ENCODE results near the gene ATP1A2.

The ATP1A2 gene

DNA sequence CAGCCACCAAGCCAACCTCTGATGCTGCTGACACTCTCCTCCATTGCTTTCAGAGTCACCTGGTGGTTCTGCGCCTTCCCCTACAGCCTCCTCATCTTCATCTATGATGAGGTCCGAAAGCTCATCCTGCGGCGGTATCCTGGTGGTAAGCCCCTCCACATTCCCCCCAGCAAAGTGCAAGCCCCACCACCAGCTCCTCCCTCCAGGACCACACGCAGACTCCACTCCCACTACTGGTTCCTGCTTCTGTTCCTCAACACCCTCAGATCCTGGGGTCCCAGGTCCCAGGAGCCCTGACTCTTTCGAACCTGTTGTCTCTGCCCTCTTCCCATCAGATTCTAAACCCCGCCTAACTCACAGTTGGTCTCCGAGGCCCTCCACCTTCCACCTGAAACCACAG is 24.3 kb downstream of the ATP1A2 start:
- in situ Hi-C loops (cut with HindIII; ENCODE audit: low sequenced_read_pairs): loop anchor here (10.0 kb wide), 1 partner anchor 65 kb away; the partner anchor contains the start of gene PEA15

GRCh38 chr1:160143695-160144094 is 28.1 kb downstream of the ATP1A2 start:
- in situ Hi-C loops (cut with HindIII; ENCODE audit: low sequenced_read_pairs): loop anchor here (10.0 kb wide), 1 partner anchor 61 kb away; the partner anchor contains the start of gene PEA15

- in situ Hi-C loops (cut with HindIII; ENCODE audit: low sequenced_read_pairs): loop anchor here (10.0 kb wide), 1 partner anchor 60 kb away; the partner anchor contains the start of gene PEA15
Observed at GRCh38 chr1:160144921-160145320, 29.4 kb downstream of the ATP1A2 start.

GRCh38 chr1:160146107-160146506 is 30.5 kb downstream of the ATP1A2 start:
- in situ Hi-C loops (cut with HindIII; ENCODE audit: low sequenced_read_pairs): loop anchor here (10.0 kb wide), 1 partner anchor 59 kb away; the partner anchor contains the start of gene PEA15

GRCh38 chr1:160148121-160148520 is 32.6 kb downstream of the ATP1A2 start:
- in situ Hi-C loops (cut with HindIII; ENCODE audit: low sequenced_read_pairs): loop anchor here (10.0 kb wide), 1 partner anchor 57 kb away; the partner anchor contains the start of gene PEA15

GRCh38 chr1:160149233-160149632 is 33.7 kb downstream of the ATP1A2 start:
- in situ Hi-C loops (cut with HindIII; ENCODE audit: low sequenced_read_pairs): loop anchor here (10.0 kb wide), 1 partner anchor 56 kb away; the partner anchor contains the start of gene PEA15

DNA sequence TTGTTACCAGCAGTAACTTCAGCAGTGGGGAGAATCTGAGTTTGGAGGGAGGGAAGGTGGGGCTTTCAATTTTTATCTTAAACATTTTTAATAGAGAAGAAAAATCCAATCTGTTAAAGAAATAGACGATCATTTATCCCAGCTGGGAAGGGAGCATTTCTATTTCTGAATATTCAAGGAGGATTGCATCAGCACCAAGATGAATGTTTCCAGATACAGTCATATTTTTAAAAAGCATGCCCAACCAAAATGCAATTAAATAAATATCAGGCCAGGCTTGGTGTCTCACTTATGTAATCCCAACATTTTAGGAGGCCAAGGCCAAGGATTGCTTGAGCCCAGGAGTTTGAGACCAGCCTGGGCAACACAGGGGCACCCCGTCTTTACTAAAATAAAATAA is 34.2 kb downstream of the ATP1A2 start:
- in situ Hi-C loops (cut with HindIII; ENCODE audit: low sequenced_read_pairs): loop anchor here (10.0 kb wide), 1 partner anchor 55 kb away; the partner anchor contains the start of gene PEA15

DNA sequence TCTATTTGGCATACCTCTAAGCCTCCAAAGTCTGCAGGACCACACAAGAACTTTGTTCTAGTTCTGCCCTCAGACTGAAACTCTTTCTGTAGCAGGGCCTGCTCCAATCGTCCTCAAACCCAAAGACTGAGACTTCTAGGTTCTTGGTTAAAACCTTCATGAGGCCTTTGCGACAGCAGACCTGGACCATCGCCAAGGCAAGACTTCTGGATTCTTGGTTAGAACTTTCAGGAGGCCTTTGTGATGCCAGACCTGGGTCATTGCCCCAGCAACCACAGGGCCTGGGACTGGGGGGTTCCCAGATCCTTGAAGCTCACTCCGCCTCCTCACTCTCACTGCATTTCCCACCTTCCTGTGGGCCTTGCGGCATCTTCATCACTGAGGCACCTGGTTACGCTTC is 35.7 kb downstream of the ATP1A2 start, which contains the start of gene ATP1A4:
TSS of gene ATP1A4 (plus strand) at position 301 of the 400 bp plus-strand sequence. CDS start 438 bp downstream, outside the sequence.
- in situ Hi-C loops (cut with HindIII; ENCODE audit: low sequenced_read_pairs): no loop called here

DNA sequence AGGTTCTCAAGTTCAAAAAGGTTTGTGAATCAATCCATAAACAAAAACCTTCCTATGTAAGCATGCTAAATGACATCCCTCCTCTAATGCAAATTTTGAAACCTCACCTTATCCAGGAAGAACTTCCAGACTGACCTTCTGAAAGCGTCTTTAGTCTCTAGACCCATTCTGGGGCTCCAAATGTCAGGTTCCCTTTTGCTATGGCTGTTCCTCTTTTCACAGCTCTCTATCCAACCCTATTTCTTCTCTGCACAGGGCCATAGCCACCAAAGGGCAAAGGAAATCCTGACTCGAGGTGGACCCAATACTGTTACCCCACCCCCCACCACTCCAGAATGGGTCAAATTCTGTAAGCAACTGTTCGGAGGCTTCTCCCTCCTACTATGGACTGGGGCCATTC is 39.2 kb downstream of the ATP1A2 start:
- in situ Hi-C loops (cut with HindIII; ENCODE audit: low sequenced_read_pairs): no loop called here

- in situ Hi-C loops (cut with HindIII; ENCODE audit: low sequenced_read_pairs): no loop called here
Observed at GRCh38 chr1:160156361-160156760, 40.8 kb downstream of the ATP1A2 start.

- in situ Hi-C loops (cut with HindIII; ENCODE audit: low sequenced_read_pairs): no loop called here
Observed at GRCh38 chr1:160157174-160157573, 41.6 kb downstream of the ATP1A2 start.

DNA sequence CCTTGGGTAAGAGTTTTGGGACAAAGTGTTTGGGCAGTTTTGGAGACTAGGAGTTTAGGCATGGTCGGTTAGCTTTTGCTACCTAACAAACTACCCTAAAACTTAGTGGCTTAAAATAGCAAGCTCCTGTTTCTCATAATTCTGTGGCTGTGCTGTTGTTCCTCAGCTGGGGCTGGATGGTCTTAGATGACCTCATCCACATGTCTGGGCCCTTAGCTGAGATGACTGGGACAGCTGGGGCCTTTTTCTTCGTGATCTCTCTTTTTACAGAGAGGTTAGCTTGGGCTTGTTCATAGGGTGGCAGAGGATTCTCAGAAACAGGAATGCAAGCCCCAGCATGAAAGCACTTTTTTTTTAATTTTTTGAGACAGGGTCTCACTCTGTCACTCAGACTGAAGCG is 42.5 kb downstream of the ATP1A2 start:
- in situ Hi-C loops (cut with HindIII; ENCODE audit: low sequenced_read_pairs): no loop called here

- in situ Hi-C loops (cut with HindIII; ENCODE audit: low sequenced_read_pairs): no loop called here
Observed at GRCh38 chr1:160158534-160158933, 43.0 kb downstream of the ATP1A2 start.

GRCh38 chr1:160159846-160160245 is 44.3 kb downstream of the ATP1A2 start:
- in situ Hi-C loops (cut with HindIII; ENCODE audit: low sequenced_read_pairs): no loop called here

DNA sequence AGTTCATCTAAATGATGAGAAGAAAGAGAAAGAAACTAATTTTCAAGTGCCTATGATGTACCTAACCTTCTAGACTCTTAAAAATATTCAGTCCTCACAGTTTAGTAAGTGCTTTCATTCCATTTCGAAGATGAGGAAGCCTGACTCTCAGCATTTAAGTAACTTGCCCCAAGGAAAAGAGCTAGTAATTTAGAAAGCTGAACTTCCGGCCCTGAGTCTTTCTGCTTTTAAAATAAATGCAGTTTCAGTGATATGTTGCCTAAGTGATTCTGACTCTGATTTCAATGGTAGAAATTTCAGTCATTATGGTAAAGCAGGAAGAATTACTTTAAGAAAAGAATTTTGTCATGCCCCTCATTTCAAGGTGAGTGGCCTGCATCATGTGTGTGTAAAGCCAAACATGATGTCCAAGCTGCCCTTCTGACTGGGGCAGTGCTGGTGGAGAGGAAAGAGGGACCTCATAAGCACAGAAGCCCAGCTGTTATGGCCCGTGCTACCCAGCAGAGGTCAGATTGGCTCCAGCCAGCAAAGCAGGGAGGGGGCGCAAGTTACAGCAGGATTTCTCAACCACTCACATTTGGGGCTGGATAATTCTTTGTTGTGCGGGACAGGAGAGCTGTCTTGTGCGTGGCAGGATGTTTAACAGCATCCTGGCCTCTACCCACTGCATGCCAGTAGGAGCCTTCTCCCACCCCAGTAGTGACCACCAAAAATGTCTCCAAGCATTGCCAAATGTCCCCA is 46.6 kb downstream of the ATP1A2 start:
- in situ Hi-C loops (cut with HindIII; ENCODE audit: low sequenced_read_pairs): no loop called here

- in situ Hi-C loops (cut with HindIII; ENCODE audit: low sequenced_read_pairs): no loop called here
Observed at GRCh38 chr1:160162931-160163330, 47.4 kb downstream of the ATP1A2 start.

- in situ Hi-C loops (cut with HindIII; ENCODE audit: low sequenced_read_pairs): no loop called here
Observed at GRCh38 chr1:160163615-160164014, 48.1 kb downstream of the ATP1A2 start.

GRCh38 chr1:160164121-160164520 is 48.6 kb downstream of the ATP1A2 start:
- in situ Hi-C loops (cut with HindIII; ENCODE audit: low sequenced_read_pairs): no loop called here

DNA sequence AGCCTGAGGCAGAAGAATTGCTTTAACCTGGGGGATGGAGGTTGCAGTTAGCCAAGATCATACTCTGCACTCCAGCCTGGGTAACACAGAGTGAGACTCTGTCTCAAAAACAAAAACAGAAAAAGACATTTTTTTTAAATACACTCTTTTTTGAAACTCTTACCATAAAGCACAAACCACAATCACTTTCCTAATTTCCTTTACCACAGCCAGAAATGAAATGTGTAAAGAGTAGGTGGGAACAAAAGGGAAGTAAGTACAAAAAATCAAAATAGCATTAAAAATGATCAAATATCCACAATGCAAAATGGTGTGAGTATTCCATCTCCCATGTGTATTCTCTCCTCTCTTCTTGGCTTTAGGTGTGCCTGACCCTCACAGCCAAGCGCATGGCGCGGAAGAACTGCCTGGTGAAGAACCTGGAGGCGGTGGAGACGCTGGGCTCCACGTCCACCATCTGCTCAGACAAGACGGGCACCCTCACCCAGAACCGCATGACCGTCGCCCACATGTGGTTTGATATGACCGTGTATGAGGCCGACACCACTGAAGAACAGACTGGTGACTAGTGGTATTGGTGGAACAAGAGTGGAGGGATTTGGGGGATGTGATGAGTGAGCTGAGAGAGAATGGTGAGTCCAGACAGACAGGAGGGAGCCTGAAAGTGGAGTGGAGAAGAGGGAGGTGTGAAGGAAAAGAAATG is 50.8 kb downstream of the ATP1A2 start:
- in situ Hi-C loops (cut with HindIII; ENCODE audit: low sequenced_read_pairs): no loop called here

GRCh38 chr1:160167056-160167455 is 51.5 kb downstream of the ATP1A2 start:
- in situ Hi-C loops (cut with HindIII; ENCODE audit: low sequenced_read_pairs): no loop called here

DNA sequence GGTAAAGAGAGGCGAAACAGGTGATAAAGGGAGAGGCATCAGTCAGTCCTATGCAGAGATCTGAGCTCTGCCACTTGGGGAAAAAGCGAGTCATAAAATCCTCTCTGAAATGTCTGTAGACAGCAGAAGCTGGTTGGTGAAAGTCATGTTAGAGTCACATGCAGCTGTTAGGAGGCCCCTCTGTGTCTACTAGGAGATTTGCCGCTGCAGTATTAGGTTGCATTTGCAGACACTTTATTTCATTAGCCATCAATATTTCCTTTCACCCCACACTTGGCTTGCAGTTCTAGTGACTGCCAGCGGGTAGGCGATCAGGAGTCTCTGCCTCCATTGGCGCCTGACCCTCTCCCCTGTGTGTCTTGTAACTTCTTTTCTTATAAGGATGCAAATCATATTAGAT is 52.0 kb downstream of the ATP1A2 start:
- in situ Hi-C loops (cut with HindIII; ENCODE audit: low sequenced_read_pairs): no loop called here

DNA sequence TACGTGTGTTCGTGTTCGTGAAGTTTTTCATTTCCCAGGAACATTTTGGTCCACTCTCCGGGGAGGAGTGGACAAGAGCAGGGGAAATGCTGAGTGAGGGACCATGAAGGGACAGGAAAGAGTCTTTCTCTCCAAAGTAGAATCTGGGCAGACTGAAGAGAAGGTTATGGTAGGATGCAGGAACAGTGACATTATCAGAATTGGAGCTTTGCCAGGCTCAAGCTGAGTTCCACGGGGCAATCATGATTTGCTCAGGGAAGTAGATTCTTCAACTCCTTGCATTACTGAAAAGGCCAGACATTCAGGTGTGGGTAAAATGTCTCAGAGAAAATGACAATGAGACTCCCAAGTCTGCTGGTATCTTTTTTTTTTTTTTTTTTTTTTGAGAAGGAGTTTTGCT is 52.5 kb downstream of the ATP1A2 start:
- in situ Hi-C loops (cut with HindIII; ENCODE audit: low sequenced_read_pairs): no loop called here
